IMR-90 (cell line): ENCODE data around the gene DBT. TPM values are rescaled to one million over a fixed set of nuclear protein-coding genes. Genes with fewer than 3 reads are reported as not detected.

Experiments used
- ATAC-seq: fragments of 200-7000 bp; cut with Tn5 transposase; 2 replicates; pipeline ENCODE4 v1.9.1; 2020; ENCODE audit warnings: low read depth, mild to moderate bottlenecking, moderate library complexity
- BruUV-seq: library from RNA; stranded (reverse); fragments of 400-500 nt; replicated peaks from 2 replicates; lab custom pipeline; 2021; lab: Mats Ljungman, UMichigan
- CTCF ChIA-PET: fragments of 300-600 bp; formaldehyde crosslinking; extraction: SDS; loops from one replicate; lab custom pipeline; 2021; ENCODE audit warnings: antibody characterized with exemption; lab: Yijun Ruan, JAX
- POLR2A ChIA-PET: fragments of 300-600 bp; sonication (Branson Sonifier 250); formaldehyde crosslinking; loops from one replicate; lab custom pipeline; 2022; ENCODE audit warnings: antibody characterized with exemption; ENCODE audit not compliant: unreplicated experiment; lab: Charles Lee
- DNase-seq: peaks from one replicate; pipeline ENCODE4 v3.0.0; 2013
- H2AFZ ChIP-seq: replicated peaks from 2 replicates; pipeline ENCODE3; 2013; ENCODE audit warnings: low read length, mild to moderate bottlenecking; ENCODE audit not compliant: poor library complexity
- H2AK5ac ChIP-seq: 2 replicates; pipeline ENCODE4 v1.6.1; 2013; ENCODE audit warnings: low read depth, low read length, inconsistent platforms
- H2AK9ac ChIP-seq: replicated peaks from 2 replicates; pipeline ENCODE3; 2013; ENCODE audit warnings: mild to moderate bottlenecking, low read depth, low read length, moderate library complexity; ENCODE audit not compliant: poor library complexity
- H2BK120ac ChIP-seq: 2 replicates; pipeline ENCODE4 v1.6.1; 2013; ENCODE audit warnings: low read depth, low read length, inconsistent platforms
- H2BK15ac ChIP-seq: 3 replicates; pipeline ENCODE4 v1.6.1; 2013; ENCODE audit warnings: low read depth, low read length, inconsistent platforms
- H2BK20ac ChIP-seq: 2 replicates; pipeline ENCODE4 v1.6.1; 2013; ENCODE audit warnings: low read depth, mild to moderate bottlenecking, inconsistent platforms, low read length, moderate library complexity
- H2BK5ac ChIP-seq: 2 replicates; pipeline ENCODE4 v1.6.1; 2013; ENCODE audit warnings: mild to moderate bottlenecking, low read depth, low read length, inconsistent platforms; ENCODE audit not compliant: poor library complexity, severe bottlenecking
- H3K14ac ChIP-seq: replicated peaks from 2 replicates; pipeline ENCODE4 v1.6.1; 2013; ENCODE audit warnings: low read depth, low read length, inconsistent platforms
- H3K18ac ChIP-seq: 2 replicates; pipeline ENCODE4 v1.6.1; 2013; ENCODE audit warnings: low read depth, low read length, control low read depth
- H3K23ac ChIP-seq: 2 replicates; pipeline ENCODE4 v1.6.1; 2013; ENCODE audit warnings: low read depth, low read length, inconsistent platforms
- H3K27ac ChIP-seq: 2 replicates; pipeline ENCODE4 v1.5.1; 2013; ENCODE audit warnings: mild to moderate bottlenecking, control low read depth, low read length; ENCODE audit not compliant: insufficient read depth
- H3K27me3 ChIP-seq: 2 replicates; pipeline ENCODE4 v1.6.1; 2013; ENCODE audit warnings: low read length; ENCODE audit not compliant: control insufficient read depth, insufficient read depth
- H3K36me3 ChIP-seq: 2 replicates; pipeline ENCODE4 v1.6.1; 2013; ENCODE audit warnings: low read length, mixed read lengths; ENCODE audit not compliant: control insufficient read depth, insufficient read depth
- H3K4ac ChIP-seq: 2 replicates; pipeline ENCODE4 v1.6.1; 2013; ENCODE audit warnings: low read depth, low read length, inconsistent platforms
- H3K4me1 ChIP-seq: 2 replicates; pipeline ENCODE4 v1.6.1; 2013; ENCODE audit warnings: low read length, mixed read lengths; ENCODE audit not compliant: control insufficient read depth, insufficient read depth
- H3K4me2 ChIP-seq: 2 replicates; pipeline ENCODE4 v1.6.1; 2013; ENCODE audit warnings: low read depth, mild to moderate bottlenecking, control low read depth, low read length, moderate library complexity
- H3K4me3 ChIP-seq: 2 replicates; pipeline ENCODE4 v1.5.1; 2013; ENCODE audit warnings: low read depth, mild to moderate bottlenecking, control low read depth, low read length, moderate library complexity; ENCODE audit not compliant: insufficient read depth
- H3K56ac ChIP-seq: 2 replicates; pipeline ENCODE4 v1.6.1; 2013; ENCODE audit warnings: low read length, inconsistent platforms; ENCODE audit not compliant: insufficient read depth; ENCODE audit errors: extremely low read depth
- H3K79me1 ChIP-seq, 2 experiments: 2 replicates each; pipeline ENCODE4 v1.6.1; 2013; ENCODE audit warnings: low read length in 2 of 2, inconsistent platforms in 1 of 2, low read depth in 1 of 2
- H3K9ac ChIP-seq: 2 replicates; pipeline ENCODE4 v1.6.1; 2013; ENCODE audit warnings: low read depth, low read length, control low read depth
- H3K9me1 ChIP-seq: 2 replicates; pipeline ENCODE4 v1.6.1; 2013; ENCODE audit warnings: low read length, inconsistent platforms; ENCODE audit not compliant: insufficient read depth
- H3K9me3 ChIP-seq: 2 replicates; pipeline ENCODE4 v1.6.1; 2013; ENCODE audit warnings: low read length; ENCODE audit not compliant: control insufficient read depth, insufficient read depth
- H4K20me1 ChIP-seq: 2 replicates; pipeline ENCODE4 v1.6.1; 2013; ENCODE audit warnings: low read length, inconsistent platforms; ENCODE audit not compliant: insufficient read depth
- H4K5ac ChIP-seq: 2 replicates; pipeline ENCODE4 v1.6.1; 2013; ENCODE audit warnings: mild to moderate bottlenecking, low read depth, low read length, control low read depth
- H4K8ac ChIP-seq, 2 experiments: 2 replicates each; pipeline ENCODE4 v1.6.1; 2013; ENCODE audit warnings: low read depth in 2 of 2, low read length in 2 of 2, control low read depth in 1 of 2, inconsistent platforms in 1 of 2
- H4K91ac ChIP-seq: 2 replicates; pipeline ENCODE4 v1.6.1; 2013; ENCODE audit warnings: low read depth, low read length, inconsistent platforms; ENCODE audit not compliant: insufficient read depth
- BHLHE40 ChIP-seq: fragments of 150-350 bp; IDR thresholded peaks from 2 replicates; pipeline ENCODE4 v1.6.1; 2016; ENCODE audit warnings: mild to moderate bottlenecking, low read depth, low read length
- CHD1 ChIP-seq: IDR thresholded peaks from 2 replicates; pipeline ENCODE4 v1.6.1; 2012; ENCODE audit warnings: low read depth, low read length, improper control_type of control experiment
- MAFK ChIP-seq: IDR thresholded peaks from 2 replicates; pipeline ENCODE4 v1.6.1; 2012; ENCODE audit warnings: low read depth, low read length, improper control_type of control experiment
- MAZ ChIP-seq: IDR thresholded peaks from 2 replicates; pipeline ENCODE4 v1.6.1; 2012; ENCODE audit warnings: low read depth, mild to moderate bottlenecking, low read length, improper control_type of control experiment, moderate library complexity, borderline replicate concordance
- POLR2A ChIP-seq: IDR thresholded peaks from 2 replicates; pipeline ENCODE4 v1.6.1; 2012; ENCODE audit warnings: mild to moderate bottlenecking, low read depth, low read length
- SMC3 ChIP-seq: fragments of 150-350 bp; IDR thresholded peaks from 2 replicates; pipeline ENCODE4 v1.6.1; 2016; ENCODE audit warnings: low read depth, mild to moderate bottlenecking, antibody characterized with exemption, low read length, moderate library complexity
- WGBS, 2 experiments: methylation state at CpG; one replicate each; pipeline versions ENCODE4 v1.1.5 to v1.1.7; 2013; ENCODE audit warnings: missing lambda C conversion rate in 2 of 2; ENCODE audit not compliant: insufficient read length in 1 of 2; ENCODE audit errors: extremely low coverage in 2 of 2; 5-methylcytosine and 5-hydroxymethylcytosine counted together
- dilution Hi-C: fragments of 300-500 bp; cut with HindIII; formaldehyde crosslinking; loops from one replicate; pipeline ENCODE4 v1.14.3; 2018; ENCODE audit warnings: low sequenced_read_pairs; ENCODE audit not compliant: unreplicated experiment
- in situ Hi-C: fragments of 300-500 bp; cut with MboI; formaldehyde crosslinking; loops from 3 replicates; pipeline ENCODE4 v1.14.3; 2019; ENCODE audit warnings: low sequenced_read_pairs, inconsistent platforms, mixed read lengths
- intact Hi-C: fragments of 100-400 bp; cut with micrococcal nuclease; formaldehyde crosslinking; loops from 2 replicates; pipeline ENCODE4 v1.10.0; 2022
- polyA plus RNA-seq, 3 experiments: library from polyadenylated mRNA; depleted of rRNA; stranded (reverse); fragments of >200 nt; gene quantifications; 2 replicates each; pipeline ENCODE4 v1.2.3, GENCODE V29; 2012; ENCODE audit warnings: low replicate concordance in 1 of 3
- total RNA-seq: library from RNA; depleted of rRNA; stranded (reverse); fragments of >200 nt; gene quantifications from 2 replicates; pipeline ENCODE4 v1.2.3, GENCODE V29; 2012
- TF ChIP-seq, protein P1 (sequence below): conservative IDR thresholded peaks from 2 replicates; pipeline ENCODE4 v1.5.1; 2012; ENCODE audit warnings: mild to moderate bottlenecking, low read depth, low read length, improper control_type of control experiment
- TF ChIP-seq, protein P2 (sequence below): fragments of 150-350 bp; IDR thresholded peaks from 2 replicates; pipeline ENCODE4 v1.6.1; 2016; ENCODE audit warnings: low read depth, mild to moderate bottlenecking, low read length, moderate library complexity, borderline replicate concordance

Gene DBT
- total and polyA plus RNA-seq, 2 of the 4 experiments (the other 2 are of a cell fraction), result 3.4 to 3.8 TPM

DNA sequence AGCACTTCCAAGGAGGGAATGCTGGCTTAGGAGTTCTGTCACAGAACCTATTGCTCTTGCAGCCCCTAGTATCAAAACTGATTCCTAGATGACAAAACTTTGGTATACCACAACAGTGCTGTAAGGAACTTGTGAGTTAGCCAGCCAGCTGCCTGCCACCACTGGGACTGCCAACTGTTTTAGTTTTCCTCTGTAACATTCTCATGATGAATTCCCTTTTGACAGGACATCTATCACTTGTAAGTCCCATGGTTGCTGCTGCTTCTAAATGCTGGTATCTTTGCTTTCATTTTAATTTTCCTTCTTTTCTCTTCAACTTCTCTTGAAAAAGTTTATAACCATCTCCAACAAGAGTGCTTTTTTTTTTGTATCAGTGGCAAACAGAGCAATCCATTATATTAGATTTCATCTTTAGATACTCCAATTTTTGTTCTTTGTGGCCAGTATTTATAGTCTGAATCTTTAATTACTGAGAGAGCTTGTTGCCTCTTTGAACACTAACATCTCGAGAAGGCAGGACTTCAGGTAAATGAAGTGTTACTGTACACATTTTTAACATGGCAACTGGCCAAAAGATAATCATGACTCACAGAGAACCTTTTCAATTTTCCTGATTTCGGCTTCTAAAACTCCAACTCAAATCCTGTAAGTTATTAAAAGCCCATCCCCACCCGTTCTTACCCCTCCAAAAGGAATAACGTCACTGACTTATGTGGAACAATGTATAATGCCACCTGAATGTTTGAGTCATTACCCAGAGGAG, 19.8 kb downstream of the DBT start:
- H2BK120ac ChIP-seq, result no peak overlapping the region
- H4K8ac ChIP-seq, result no peak overlapping the region
- H3K4ac ChIP-seq, result no peak overlapping the region
- no peaks in the 10 kb centered on the region for H4K20me1 ChIP-seq
- H3K9ac ChIP-seq, result no peak overlapping the region
- no peak overlapping the region for H3K14ac ChIP-seq
- no peak overlapping the region for H4K91ac ChIP-seq
- no peak overlapping the region for H3K4me3 ChIP-seq
- no CpG with 5 or more reads among the region's 4 CpGs for WGBS, 2 experiments
- TF ChIP-seq POLR2A (no peak), CHD1 (no peak), SMC3 (no peak), MAZ (no peak), BHLHE40 (no peak), MAFK (no peak)
- TF ChIP-seq, protein P1, sequence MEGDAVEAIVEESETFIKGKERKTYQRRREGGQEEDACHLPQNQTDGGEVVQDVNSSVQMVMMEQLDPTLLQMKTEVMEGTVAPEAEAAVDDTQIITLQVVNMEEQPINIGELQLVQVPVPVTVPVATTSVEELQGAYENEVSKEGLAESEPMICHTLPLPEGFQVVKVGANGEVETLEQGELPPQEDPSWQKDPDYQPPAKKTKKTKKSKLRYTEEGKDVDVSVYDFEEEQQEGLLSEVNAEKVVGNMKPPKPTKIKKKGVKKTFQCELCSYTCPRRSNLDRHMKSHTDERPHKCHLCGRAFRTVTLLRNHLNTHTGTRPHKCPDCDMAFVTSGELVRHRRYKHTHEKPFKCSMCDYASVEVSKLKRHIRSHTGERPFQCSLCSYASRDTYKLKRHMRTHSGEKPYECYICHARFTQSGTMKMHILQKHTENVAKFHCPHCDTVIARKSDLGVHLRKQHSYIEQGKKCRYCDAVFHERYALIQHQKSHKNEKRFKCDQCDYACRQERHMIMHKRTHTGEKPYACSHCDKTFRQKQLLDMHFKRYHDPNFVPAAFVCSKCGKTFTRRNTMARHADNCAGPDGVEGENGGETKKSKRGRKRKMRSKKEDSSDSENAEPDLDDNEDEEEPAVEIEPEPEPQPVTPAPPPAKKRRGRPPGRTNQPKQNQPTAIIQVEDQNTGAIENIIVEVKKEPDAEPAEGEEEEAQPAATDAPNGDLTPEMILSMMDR, result no peak
- TF ChIP-seq, protein P2, sequence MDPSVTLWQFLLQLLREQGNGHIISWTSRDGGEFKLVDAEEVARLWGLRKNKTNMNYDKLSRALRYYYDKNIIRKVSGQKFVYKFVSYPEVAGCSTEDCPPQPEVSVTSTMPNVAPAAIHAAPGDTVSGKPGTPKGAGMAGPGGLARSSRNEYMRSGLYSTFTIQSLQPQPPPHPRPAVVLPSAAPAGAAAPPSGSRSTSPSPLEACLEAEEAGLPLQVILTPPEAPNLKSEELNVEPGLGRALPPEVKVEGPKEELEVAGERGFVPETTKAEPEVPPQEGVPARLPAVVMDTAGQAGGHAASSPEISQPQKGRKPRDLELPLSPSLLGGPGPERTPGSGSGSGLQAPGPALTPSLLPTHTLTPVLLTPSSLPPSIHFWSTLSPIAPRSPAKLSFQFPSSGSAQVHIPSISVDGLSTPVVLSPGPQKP, result no peak
- H3K36me3 ChIP-seq, result peaks cover 17% of the 10 kb centered on the region
- no peak overlapping the region for H3K27ac ChIP-seq
- no peak overlapping the region for H2BK15ac ChIP-seq
- H3K18ac ChIP-seq, result no peak overlapping the region
- CTCF ChIA-PET, result no interaction called here
- H3K23ac ChIP-seq, result no peak overlapping the region
- no peak overlapping the region for H3K4me2 ChIP-seq
- H2AK9ac ChIP-seq, result no peak overlapping the region
- H3K27me3 ChIP-seq, result no peaks in the 10 kb centered on the region
- ATAC-seq (no peak), DNase-seq (no peak)
- BruUV-seq, result no TSS peak
- no peaks in the 10 kb centered on the region for H3K4me1 ChIP-seq
- no peak overlapping the region for H2AK5ac ChIP-seq
- H3K9me3 ChIP-seq, result no peaks in the 10 kb centered on the region
- H2AFZ ChIP-seq, result no peak overlapping the region
- H4K5ac ChIP-seq, result no peak overlapping the region
- H3K9me1 ChIP-seq, result no peaks in the 10 kb centered on the region
- in situ Hi-C loops (no loop called here), intact Hi-C loops (loop anchor here (10.0 kb wide), 2 partner anchors 45 to 85 kb away; no protein-coding TSS in a partner anchor), dilution Hi-C loops (no loop called here)
- H2BK20ac ChIP-seq, result no peak overlapping the region
- H3K56ac ChIP-seq, result no peak overlapping the region
- H2BK5ac ChIP-seq, result no peak overlapping the region
- POLR2A ChIA-PET, result no interaction called here
- H3K79me1 ChIP-seq, result no peaks in the 10 kb centered on the region
